Measurements from ENCODE around the gene MRPS35.

Gene MRPS35

DNA sequence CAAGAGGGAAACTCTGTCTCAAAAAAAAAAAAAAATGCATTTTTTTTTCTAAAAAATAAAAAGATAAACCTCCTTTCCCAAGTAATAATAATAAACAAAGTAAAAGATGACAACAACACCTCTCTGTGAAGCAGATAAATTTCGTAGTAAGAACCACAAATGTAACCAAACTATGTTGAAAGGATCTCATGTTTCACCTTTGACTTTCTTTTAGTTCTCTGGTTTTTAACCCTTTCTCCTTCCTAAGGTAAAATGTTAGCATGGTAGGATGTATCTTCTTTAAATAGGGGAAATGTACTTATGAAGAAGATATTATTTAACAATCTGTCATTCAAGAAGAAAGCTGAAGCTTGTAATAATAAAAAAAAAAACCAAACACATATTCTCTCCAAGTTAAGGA, 67.6 kb downstream of the MRPS35 start:
- DNase-seq, result no peak

DNA sequence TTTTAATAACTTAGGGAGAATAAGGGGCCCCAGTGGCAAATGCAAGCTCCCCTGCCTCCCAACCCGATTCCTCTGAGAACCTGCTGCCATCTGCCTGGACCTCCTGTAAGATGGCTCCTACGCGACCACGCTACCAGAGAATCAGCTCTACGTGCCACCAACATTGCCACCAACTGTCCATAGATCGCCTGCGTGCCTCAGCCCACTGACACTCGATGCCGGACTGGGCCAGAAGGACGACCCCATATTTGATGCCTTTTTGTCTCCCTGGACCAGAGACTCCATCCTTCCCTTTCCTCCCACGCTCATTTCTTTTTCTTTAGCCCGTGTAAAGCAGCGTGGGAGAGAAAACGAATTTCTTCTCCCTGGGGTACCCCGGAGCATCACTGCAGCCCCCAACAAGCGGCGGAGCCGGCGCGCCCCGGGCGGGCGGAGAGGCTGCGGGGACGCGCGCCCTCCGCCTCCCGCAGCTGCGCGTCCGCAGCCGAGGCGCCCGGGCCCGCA, 68.8 kb downstream of the MRPS35 start:
- DNase-seq, result no peak

DNA sequence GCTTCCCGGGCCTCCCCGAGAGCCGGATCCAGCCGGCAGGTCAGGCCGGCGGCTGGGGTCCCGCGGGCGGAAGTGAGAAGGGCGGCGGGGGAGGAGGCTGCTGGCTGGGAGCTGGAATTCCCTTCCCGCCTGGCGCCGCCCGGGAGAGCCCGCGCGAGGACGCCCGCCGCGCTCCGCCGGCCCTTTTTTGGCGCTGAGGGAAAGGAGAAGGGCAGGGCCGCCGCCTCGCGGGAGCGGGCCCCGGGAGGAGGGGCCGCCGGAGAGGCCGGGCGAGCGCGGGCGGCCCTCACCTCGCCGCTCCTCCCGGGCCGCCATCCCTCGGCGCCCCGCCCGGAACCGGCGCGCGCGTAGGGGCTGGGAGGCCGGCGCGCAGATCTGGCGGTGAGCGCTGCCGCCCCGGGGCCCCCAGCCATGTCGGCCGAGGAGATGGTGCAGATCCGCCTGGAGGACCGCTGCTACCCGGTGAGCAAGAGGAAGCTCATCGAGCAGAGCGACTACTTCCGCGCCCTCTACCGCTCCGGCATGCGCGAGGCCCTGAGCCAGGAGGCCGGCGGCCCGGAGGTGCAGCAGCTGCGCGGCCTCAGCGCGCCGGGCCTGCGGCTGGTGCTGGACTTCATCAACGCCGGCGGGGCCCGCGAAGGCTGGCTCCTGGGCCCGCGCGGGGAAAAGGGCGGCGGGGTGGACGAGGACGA, 69.4 kb downstream of the MRPS35 start, which contains the start of the genes KLHL42 and MANSC4:
Gene KLHL42 (plus strand): TSS at position 314 of the 692 bp plus-strand sequence. CDS start 98 bp downstream, at position 412.
Gene MANSC4 (minus strand): TSS at position 317 of the 692 bp plus-strand sequence. CDS start 8,960 bp downstream, outside the sequence.
- peak; percentile 61 for DNase-seq

DNA sequence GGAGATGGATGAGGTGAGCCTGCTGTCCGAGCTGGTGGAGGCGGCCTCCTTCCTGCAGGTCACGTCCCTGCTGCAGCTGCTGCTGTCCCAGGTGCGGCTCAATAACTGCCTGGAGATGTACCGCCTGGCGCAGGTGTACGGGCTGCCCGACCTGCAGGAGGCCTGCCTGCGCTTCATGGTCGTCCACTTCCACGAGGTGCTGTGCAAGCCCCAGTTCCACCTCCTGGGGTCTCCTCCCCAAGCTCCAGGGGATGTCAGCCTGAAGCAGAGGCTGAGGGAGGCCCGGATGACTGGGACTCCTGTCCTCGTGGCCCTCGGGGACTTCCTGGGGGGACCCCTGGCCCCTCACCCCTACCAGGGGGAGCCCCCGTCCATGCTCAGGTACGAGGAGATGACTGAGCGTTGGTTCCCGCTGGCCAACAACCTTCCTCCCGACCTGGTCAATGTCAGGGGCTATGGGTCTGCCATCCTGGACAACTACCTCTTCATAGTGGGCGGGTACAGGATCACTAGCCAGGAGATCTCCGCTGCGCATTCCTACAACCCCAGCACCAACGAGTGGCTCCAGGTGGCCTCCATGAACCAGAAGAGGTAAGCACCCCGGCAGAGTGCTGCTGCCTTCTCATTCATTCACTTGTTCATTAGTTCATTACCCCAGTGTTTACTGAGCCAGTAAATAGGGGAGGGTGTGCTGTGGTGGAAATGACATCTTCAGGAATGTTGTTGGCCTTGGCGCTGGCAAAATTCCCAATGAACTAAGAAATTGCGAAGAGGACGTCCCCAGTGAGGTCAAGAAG, 70.2 kb downstream of the MRPS35 start:
- no peak for DNase-seq

DNA sequence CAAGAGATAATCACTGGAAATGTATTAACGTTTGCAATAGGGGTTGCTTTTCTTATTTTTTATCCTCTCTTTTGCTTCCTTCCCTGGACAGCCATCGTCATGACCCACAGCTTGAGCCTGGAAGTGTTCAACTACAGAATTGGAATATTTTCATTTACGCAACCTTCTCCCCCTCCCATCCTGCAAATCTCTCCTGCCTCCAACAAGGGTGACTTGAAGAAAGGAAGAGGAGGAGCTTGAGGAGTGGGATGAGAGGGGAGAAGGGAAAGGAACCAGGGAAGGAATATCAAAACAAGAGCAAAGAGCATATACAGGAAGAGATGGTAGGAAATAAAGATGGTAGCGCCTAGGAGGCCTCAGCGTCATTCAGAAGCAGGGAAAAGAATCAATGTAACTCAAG, 71.0 kb downstream of the MRPS35 start:
- DNase-seq, result no peak

DNA sequence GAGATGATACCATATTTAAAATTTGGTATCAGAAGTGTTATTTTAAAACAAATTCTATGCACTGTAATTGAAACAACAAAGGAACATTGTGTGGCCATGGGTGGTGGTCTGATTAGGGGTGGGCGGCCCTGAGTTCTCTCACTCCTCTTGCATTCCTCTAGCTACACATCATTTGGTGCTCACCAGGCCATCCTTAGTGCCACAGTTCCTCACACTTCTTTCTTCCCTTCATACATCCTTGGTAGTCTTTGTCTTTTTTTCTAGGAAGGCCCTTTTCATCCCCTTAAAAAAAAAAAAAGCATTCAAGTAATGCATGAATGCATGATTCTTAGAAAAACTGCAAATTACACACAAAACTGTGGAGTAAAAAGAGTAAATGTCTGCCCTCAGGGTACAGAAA, 71.8 kb downstream of the MRPS35 start:
- no peak for DNase-seq

DNA sequence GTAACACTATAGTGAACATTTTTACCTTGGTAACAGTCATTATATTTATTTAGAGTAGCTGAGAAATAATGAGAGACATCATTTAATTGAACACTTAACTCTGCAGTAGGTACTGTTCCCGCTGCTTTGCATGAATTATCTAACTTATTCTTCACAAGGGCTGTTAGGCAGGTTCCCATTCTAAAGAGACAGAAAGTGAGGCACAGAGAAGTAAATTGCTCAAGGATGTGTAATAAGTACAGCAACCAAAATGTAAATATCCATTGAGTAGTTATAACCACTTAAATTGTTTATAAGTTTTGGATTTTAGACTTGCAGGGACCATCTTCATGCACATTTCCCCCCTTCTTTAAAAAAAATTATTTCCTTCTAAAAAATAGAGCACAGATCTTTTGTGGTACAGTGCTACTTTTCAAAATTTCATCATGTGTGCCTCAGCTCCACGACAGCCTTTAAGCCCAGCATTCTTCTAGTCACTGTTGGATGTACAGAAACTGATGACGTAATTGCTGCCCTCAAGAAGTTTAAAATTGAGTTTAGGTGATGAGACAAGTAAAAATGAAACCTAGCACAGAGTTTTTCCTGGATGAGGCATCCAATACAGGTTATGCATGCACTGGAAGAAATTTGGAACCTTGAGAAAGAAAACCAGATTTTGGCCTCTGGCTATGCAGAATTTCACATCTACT, 75.4 kb downstream of the MRPS35 start:
- DNase-seq, result no peak

DNA sequence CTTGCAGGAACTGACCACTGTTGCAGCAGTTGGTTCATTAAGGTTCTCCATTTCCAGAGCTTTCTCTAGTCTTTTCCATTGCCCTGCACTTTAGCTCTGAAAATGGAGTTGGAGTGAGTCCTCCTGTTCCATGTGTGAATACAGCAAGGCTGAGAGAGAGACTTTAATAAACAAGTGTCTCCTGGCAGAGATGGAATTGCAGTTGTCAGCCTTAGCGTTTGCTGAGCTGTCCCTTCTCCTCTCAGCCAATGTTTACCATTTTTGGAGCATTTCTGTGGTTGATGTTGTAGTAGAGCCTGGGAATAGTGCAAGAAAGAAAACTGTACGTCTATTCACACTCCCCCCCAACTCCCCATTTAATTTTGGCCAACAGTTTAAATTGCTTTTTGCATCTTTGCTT, 76.9 kb downstream of the MRPS35 start:
- DNase-seq, result no peak

DNA sequence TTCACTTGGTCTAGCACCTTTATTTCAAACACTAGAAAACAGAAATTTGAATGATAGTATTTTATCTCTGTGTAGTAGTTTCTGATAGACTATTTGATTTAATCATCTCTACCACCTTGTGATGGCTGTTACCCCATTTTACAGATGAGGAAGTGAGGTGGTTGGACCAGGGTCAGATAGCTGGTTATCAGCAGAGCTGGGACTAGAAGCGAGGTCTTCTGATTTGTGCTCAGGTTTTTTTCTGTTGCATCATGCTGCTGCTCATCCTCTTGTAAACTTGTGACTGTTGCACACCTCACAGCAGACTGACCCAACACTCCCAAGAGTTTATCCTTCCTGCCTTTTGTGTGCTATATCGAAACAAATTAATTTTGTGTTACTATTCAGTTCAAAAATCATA, 79.5 kb downstream of the MRPS35 start:
- no peak for DNase-seq

DNA sequence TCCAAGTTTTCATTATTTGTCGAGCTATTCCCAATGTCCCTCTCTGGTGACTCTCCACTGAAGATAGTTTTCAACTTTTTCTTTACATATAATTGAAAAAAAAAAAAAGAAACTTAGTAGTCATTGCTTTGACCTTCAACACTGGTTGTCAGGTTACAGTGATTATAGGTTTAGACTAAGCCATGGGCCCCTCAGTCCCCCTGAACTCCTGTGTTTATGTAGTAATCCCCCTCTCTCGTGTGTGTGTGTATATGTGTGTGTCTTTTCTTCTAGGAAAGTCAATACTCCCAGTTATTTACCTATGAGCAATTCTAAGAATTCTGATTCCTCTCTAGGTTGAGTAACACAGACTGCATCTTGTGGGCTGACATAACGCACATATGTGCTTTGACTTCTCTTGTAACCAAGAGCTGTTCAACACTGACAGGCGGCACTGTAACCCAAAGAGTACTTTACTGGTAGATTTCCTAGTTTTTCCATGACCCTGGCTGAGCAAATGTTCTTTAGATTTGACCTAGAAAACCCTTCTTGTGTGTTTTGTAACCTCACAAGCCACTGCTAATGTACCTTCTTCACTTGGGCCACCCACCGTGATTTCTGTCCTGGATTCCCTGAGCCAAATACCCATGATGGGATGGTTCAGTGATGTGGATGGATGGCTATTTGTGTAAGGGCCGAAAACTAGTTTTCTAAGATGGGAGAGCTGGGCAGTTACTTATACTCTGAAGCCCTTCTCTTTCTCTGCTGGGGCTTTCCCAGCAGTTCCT, 84.4 kb downstream of the MRPS35 start:
- DNase-seq, result no peak

DNA sequence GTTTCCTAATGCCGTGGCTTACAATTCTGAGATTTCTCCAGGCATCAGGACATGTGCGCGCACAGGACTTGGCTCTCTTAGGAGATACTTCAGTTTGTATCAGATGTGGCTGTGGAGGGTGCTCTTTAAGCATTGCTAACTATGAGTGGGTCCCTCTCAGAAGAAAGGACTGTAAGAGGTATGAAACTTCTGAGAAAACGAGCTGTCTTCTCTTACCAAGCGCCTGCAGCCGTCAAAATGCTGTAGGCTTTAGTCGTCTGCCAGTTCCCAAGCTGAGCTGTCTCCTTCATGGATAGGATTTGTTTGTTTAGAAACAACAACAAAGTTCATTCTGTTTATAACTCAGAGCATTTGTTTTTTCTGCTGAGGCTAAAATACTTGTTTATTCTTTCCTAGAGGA, 85.5 kb downstream of the MRPS35 start:
- no peak for DNase-seq

DNA sequence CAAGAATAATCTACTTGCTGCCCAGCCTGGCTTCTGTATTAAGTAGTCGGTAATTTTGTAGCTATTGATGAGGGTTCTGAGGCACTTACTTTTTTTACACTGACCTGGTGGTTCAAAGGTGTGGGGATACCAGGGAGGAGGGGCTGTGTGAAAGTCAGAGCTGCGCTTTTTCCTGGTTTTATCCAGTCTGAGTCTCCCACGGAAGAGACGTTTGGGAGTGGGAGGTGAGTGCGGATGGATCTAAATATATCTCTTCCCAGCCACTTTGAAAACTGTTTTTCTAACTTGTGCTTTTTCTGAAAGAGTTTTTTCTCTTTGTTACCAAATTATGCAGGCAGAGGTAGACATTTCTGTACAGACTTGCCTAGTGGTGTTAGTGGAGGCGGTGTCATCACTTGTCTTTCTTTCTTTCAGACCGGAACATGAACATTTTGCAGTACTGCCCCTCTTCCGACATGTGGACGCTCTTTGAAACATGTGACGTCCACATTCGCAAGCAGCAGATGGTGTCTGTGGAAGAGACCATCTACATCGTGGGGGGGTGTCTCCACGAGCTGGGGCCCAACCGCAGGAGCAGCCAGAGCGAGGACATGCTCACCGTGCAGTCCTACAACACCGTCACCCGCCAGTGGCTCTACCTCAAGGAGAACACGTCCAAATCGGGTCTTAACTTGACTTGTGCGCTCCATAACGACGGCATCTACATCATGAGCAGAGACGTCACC, 86.8 kb downstream of the MRPS35 start:
- DNase-seq, result no peak

DNA sequence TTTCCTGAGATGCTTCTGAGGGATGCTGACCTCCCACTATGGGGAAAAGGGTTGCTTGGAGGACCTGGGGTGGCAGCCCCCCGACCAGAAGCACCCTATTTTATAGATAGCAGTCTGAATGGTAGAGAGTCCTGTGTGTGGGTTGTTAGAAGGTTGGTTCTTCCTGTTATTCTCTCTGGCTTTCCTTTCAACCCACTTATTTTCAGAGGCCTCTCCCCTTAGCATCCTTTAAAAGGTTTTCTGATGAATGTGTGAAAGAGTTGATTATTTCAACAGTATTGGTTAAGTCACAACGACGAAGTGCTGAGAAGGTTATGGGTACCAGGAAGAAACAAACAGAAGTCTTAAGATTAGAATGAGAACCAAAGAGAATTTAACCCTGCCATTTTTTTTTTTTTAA, 90.2 kb downstream of the MRPS35 start:
- no peak for DNase-seq

DNA sequence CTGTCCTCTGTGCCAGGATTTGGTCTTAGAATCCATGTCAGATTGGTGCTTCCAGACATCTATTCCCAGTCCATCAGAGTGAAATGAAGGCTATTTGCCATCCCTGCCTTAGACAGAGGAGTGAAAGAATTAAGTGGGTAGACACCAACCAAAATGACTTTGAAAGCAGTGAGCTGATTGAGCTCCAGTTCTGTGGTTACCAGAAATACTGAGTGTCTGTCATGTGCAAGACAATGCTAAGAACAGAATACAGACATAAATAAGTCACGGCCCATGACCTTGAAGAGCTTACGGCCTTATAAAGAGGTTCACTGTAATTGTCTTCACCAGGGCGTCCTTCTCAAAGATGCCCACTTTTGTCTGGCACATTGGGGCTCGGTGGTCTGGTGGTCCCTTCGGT, 91.0 kb downstream of the MRPS35 start:
- no peak for DNase-seq

DNA sequence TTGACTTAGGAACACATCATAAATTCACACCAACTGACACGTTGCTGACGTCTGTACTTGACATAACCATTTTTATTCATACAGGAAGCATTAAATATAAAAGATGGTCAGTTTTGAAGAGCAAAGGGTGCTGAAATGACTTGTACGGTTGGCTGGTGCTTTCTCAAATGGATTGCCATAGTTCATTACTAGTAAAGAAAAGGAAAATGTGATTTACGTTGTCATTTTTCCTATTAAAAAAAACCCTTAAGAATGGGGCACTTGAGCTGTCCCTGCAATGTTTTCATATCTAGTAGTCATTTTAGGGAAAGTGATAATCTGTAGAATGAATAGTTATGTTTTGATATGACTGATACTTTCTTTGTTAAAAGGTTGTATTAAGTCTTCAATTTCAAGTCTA, 91.9 kb downstream of the MRPS35 start:
- no peak for DNase-seq

DNA sequence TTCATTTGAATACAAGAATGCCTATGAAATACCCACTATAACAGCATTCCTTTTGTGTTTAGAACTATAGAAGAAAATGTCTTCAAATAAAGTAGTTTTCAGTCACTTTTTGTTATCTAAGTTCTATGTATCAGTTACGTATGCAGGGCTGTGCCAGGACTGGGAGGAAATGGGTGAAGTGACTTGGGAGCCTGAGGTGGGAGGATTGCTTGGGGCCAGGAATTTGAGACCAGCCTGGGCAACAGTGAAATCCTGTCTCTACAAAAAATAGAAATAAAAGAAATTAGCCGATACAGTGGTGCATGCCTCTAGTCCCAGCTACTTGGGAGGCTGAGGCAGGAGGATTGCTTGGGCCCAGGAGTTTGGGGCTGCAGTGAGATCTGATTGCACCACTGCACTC, 92.3 kb downstream of the MRPS35 start:
- DNase-seq, result no peak

DNA sequence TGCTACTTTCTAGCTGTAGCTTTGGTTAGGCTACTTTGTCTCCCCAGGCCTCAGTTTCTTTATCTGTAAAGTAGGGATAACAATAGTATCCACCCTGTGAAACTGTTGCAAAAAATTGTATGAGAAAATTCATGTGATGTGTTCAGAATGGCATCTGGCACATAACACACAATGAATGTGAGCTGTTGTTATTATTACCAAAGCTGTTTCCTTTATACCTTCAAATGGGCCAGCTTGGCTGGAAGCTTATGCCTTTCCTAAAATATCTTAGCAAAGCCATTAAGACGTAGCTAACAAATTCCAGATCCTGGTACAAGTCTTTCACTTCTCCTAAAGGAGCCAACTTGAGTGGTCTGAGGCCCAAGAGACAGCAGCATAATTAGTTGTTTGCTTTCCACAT, 94.6 kb downstream of the MRPS35 start:
- no peak for DNase-seq
